Uterus (tissue), 4 donors: Measurements from ENCODE around the gene UGT1A6. TPM values are rescaled to one million over a fixed set of nuclear protein-coding genes. Genes with fewer than 3 reads are reported as not detected.

Experiments used
- DNase-seq, 2 donors: peaks; one replicate each; pipeline ENCODE4 v3.0.0-alpha.2; 2019 to 2020
- H3K27ac ChIP-seq, 2 donors: fragments of 200-600 bp; sonication (generic); 1 replicate in 1 of 2; 2 replicates in 1 of 2; pipeline ENCODE4 v1.5.1; 2016 to 2018
- H3K27me3 ChIP-seq, 2 donors: fragments of 200-600 bp; sonication (generic); one replicate each; pipeline ENCODE4 v1.5.1; 2018 to 2019; ENCODE audit warnings: control low read depth in 1 of 2
- H3K36me3 ChIP-seq, 2 donors: fragments of 200-600 bp; sonication (generic); one replicate each; pipeline ENCODE4 v1.5.1; 2019; ENCODE audit warnings: control low read depth in 1 of 2
- H3K4me1 ChIP-seq, 2 donors: fragments of 200-600 bp; sonication (generic); one replicate each; pipeline ENCODE4 v1.5.1; 2018 to 2019; ENCODE audit warnings: control low read depth in 1 of 2
- H3K4me3 ChIP-seq, 2 donors: fragments of 200-600 bp; sonication (generic); 1 replicate in 1 of 2; 2 replicates in 1 of 2; pipeline ENCODE4 v1.5.1; 2018 to 2019; ENCODE audit warnings: mild to moderate bottlenecking in 1 of 2
- H3K9me3 ChIP-seq, 2 donors: fragments of 200-600 bp; sonication (generic); one replicate each; pipeline ENCODE4 v1.5.1; 2019; ENCODE audit warnings: control low read depth in 1 of 2
- CTCF ChIP-seq, 4 experiments: fragments of 200-600 bp in 2 of 4; fragments of 450-650 bp in 2 of 4; sonication (generic) in 2 of 4; IDR thresholded peaks; one replicate each; pipeline ENCODE4 v1.5.1; 2016 to 2019; ENCODE audit warnings: antibody characterized with exemption in 4 of 4, mild to moderate bottlenecking in 2 of 4, moderate library complexity in 1 of 4
- POLR2A ChIP-seq, 2 donors: fragments of 450-650 bp; IDR thresholded peaks; one replicate each; pipeline ENCODE4 v1.6.1; 2016; ENCODE audit warnings: antibody characterized with exemption in 2 of 2, mild to moderate bottlenecking in 1 of 2, moderate library complexity in 1 of 2
- intact Hi-C: fragments of 100-400 bp; cut with DNase I; formaldehyde crosslinking; loops from one replicate; pipeline ENCODE4 v1.15.1; 2023; ENCODE audit warnings: low total_unique reads
- total RNA-seq, 4 donors: library from RNA; depleted of rRNA in 3 of 4; stranded (reverse); fragments of >200 nt in 3 of 4; gene quantifications; one replicate each; pipeline versions ENCODE4 v1.1.0 to v1.2.4, GENCODE V29; 2014 to 2023
- donor health status: DM: yes; HTN: yes; CAD: no.

Gene UGT1A6
- total RNA-seq, 4 donors from 2014 or later = not detected

- Histone ChIP-seq H3K4me1 (no peaks in the 10 kb centered on the region), H3K27ac (no peak overlapping the region), H3K4me3 (no peak overlapping the region), H3K9me3 (no peaks in the 10 kb centered on the region), H3K27me3 (no peaks in the 10 kb centered on the region), H3K36me3 (no peaks in the 10 kb centered on the region)
- no peak for DNase-seq
- TF ChIP-seq CTCF (IDR thresholded peaks at IDR 0.05) (no peak), POLR2A (IDR thresholded peaks at IDR 0.05) (no peak)
- intact Hi-C loops = no loop called here
Observed at GRCh38 chr2:233769260-233769659, 76.6 kb downstream of the UGT1A6 start.

GRCh38 chr2:233772153-233772552 lies 79.5 kb downstream of the UGT1A6 start:
- intact Hi-C loops = no loop called here
- Histone ChIP-seq H3K27me3 (no peaks in the 10 kb centered on the region), H3K4me1 (no peaks in the 10 kb centered on the region), H3K36me3 (no peaks in the 10 kb centered on the region), H3K27ac (no peak overlapping the region), H3K9me3 (no peaks in the 10 kb centered on the region), H3K4me3 (no peak overlapping the region)
- TF ChIP-seq CTCF (IDR thresholded peaks at IDR 0.05) (no peak), POLR2A (IDR thresholded peaks at IDR 0.05) (no peak)
- DNase-seq = no peak

GRCh38 chr2:233772583-233772982 lies 79.9 kb downstream of the UGT1A6 start:
- Histone ChIP-seq H3K4me3 (no peak overlapping the region), H3K36me3 (no peaks in the 10 kb centered on the region), H3K4me1 (no peaks in the 10 kb centered on the region), H3K27ac (no peak overlapping the region), H3K9me3 (no peaks in the 10 kb centered on the region), H3K27me3 (no peaks in the 10 kb centered on the region)
- intact Hi-C loops = no loop called here
- DNase-seq = no peak
- TF ChIP-seq CTCF (IDR thresholded peaks at IDR 0.05) (no peak), POLR2A (IDR thresholded peaks at IDR 0.05) (no peak)

- no peak for DNase-seq
- intact Hi-C loops = no loop called here
- Histone ChIP-seq H3K9me3 (no peaks in the 10 kb centered on the region), H3K27ac (no peak overlapping the region), H3K36me3 (no peaks in the 10 kb centered on the region), H3K27me3 (no peaks in the 10 kb centered on the region), H3K4me1 (no peaks in the 10 kb centered on the region), H3K4me3 (no peak overlapping the region)
- no peak for TF ChIP-seq CTCF (IDR thresholded peaks at IDR 0.05)
Observed at GRCh38 chr2:233773854-233774253, 81.2 kb downstream of the UGT1A6 start.

- intact Hi-C loops = no loop called here
Observed at GRCh38 chr2:233775414-233775813, 82.7 kb downstream of the UGT1A6 start.

More at GRCh38 chr2:233775414-233775813, 82.7 kb downstream of the UGT1A6 start:
- Histone ChIP-seq H3K4me1 (no peaks in the 10 kb centered on the region), H3K36me3 (no peaks in the 10 kb centered on the region), H3K27me3 (no peaks in the 10 kb centered on the region), H3K27ac (no peak overlapping the region), H3K9me3 (no peaks in the 10 kb centered on the region), H3K4me3 (no peak overlapping the region)
- TF ChIP-seq CTCF (IDR thresholded peaks at IDR 0.05) (no peak), POLR2A (IDR thresholded peaks at IDR 0.05) (no peak)
- DNase-seq = no peak
